HPDE6-E6E7 (cell line): ENCODE measurements around the gene BANF1.

ENCODE experiments used
- DNase-seq: peaks from one replicate; pipeline ENCODE4 v3.0.0; 2011; ENCODE audit warnings: missing footprints; ENCODE audit errors: extremely low spot score

The BANF1 gene

DNA sequence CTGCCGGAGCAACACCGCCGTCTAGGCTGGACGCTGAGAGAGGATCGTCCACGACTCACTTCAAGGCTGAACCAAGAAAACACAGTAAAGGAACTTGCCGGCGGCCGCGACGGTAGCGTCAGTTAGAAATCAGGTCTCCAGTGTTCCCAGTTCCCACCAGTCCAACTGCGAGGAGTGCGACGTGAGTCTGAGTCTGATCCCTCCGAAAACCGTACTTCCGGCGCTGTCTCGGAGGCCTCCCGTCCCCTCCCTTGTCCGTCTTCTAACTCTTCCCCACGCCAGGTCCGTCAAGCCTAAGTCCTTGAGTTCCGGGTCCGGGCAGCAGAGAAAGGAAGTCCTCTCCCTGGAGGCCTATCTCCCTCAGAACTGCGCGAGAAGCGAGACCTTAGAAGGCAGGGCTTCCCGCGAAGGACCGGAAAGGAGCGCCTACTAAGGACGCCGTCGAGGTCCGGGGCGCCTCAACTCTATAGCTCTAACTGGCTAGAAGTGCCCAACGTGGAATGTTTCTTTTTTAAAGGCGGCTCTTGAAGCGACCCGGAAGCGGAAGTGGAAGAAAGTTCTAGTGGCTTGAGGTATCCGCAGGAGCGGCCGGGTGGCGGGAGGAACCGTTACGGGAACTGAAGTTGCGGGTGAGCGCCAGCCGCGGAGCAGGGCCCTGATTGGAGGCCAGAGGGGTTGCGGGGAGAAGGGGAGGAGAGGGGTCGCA, at the start of gene BANF1, which contains the start of gene EIF1AD:
Gene BANF1, plus strand, starts transcription at position 562 of the 706 bp plus-strand sequence. CDS start 748 bp downstream, outside the sequence.
Gene EIF1AD, minus strand, starts transcription at position 216 of the 706 bp plus-strand sequence. CDS start 1,768 bp downstream, outside the sequence.
- DNase-seq: peak; percentile 89

DNA sequence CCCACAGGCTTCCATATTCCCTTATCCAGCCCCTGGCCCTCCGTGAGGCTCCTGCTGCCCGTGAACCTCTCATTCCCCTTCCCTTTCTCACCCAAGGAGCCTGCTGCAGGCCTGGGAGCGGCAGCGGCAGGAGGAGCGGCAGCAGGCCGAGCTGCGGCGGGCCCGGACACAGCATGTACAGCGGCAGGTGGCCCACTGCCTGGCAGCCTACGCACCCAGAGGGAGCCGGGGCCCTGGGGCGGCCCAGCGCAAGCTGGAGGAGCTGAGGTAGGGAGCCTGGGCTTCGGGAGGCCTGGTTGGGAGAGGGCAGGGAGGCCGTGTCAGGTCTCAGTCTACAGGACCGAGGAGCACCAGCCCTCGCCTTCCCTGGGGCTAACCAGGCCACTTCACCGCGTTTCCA, 48.8 kb upstream of the BANF1 start:
- DNase-seq: no peak

- DNase-seq: no peak
Measured at GRCh38 chr11:65954771-65955170, 47.5 kb upstream of the BANF1 start.

- no peak for DNase-seq
Measured at GRCh38 chr11:65958291-65958690, 44.0 kb upstream of the BANF1 start.

DNA sequence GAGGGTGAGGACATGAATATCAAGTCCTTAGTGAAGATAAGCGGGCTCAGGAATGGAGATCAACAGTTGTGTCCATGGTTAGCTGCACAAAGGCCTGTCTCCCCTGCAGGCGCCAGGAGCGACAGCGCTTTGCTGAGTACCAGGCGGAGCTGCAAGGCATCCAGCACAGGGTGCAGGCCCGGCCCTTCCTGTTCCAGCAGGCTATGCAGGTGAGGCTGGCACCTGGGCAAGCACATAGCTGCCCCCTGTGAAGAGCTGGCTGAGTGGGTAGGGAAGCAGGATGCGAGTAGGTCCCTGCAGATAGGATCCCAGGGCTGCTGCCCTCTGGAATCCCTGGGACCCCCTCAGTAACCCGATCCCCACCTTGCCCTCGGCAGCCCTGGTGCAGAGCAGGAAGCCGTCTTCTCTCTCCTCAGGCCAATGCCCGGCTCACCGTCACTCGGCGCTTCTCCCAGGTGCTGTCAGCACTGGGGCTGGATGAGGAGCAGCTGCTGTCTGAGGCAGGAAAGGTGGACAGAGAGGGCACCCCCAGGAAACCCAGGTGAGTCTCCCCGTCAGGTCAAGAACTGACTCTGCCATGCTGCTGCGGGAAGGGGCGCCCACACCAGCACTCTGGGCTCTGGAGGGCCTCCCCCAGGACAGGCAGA, 43.4 kb upstream of the BANF1 start:
- no peak for DNase-seq

GRCh38 chr11:65960824-65961266, 41.5 kb upstream of the BANF1 start:
- no peak for DNase-seq

DNA sequence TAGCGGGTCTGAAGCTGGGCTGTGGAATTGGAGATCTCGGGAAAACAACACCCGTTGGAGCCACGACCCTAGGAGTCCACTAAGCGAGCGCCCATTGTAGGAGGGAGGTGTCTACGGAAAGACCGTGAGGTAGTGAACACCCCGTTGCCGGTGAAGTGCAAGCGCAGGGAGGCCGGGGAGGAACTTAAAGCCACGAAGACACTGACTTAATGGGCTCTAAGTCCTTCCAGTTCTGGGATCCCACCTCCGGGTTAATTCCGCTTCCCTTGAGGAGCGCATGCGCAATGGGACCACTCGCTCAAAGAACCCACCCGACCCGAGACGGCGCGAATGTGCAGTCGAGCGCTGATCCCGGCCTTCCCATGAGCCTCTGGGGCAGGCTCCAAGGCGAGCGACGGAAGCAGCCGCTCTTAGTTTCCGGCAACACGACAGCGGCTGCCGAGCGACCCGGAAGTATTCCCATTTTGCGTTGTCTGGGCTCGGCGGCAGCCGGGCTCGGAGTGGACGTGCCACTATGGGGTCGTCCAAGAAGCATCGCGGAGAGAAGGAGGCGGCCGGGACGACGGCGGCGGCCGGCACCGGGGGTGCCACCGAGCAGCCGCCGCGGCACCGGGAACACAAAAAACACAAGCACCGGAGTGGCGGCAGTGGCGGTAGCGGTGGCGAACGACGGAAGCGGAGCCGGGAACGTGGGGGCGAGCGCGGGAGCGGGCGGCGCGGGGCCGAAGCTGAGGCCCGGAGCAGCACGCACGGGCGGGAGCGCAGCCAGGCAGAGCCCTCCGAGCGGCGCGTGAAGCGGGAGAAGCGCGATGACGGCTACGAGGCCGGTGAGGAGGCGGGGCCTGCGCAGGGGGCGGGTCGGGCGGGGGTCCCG, 40.8 kb upstream of the BANF1 start, which contains the start of gene SART1:
Gene SART1, plus strand, starts transcription at position 468 of the 874 bp plus-strand sequence. Its CDS starts 47 bp downstream, at position 515.
- DNase-seq: peak; percentile 99

DNA sequence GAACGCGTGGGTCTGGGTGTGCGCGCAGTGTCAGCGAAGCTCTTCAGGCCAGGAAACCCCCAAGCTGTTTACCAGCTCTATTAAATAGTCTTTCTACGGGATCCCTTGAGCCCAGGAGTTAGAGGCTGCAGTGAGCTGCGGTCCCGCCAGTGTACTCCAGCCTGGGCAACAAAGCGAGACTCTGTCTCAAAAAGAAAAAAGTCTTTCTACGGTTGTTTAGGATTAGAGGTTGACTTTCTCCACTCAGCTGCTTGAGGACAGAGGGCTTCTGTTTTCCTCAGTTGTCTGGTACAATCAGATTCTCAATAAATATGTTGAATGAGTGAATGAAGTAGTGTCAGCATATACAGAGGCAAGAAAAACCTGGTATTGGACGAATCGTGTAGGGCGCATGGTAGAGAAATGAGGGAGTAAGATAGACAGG, 40.1 kb upstream of the BANF1 start:
- no peak for DNase-seq

DNA sequence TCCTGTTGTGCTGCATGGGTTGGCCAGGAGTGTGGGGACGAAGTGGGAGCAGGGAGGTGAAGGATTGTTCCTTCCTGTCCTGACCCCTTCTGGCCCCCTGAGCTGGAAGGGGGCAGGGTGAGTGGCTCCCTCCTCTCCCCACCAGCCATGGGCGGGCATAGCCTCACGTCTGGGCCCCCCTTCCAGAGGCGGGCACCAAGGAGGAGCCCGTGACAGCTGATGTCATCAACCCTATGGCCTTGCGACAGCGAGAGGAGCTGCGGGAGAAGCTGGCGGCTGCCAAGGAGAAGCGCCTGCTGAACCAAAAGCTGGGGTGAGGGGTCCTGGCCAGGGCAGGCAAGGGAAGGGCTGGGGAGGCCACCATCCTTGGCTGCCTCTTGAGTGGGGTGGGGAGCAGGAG, 37.4 kb upstream of the BANF1 start:
- DNase-seq: no peak

- DNase-seq: no peak
Measured at GRCh38 chr11:65965986-65966762, 36.1 kb upstream of the BANF1 start.

- DNase-seq: no peak
Measured at GRCh38 chr11:65967329-65967934, 34.9 kb upstream of the BANF1 start.

DNA sequence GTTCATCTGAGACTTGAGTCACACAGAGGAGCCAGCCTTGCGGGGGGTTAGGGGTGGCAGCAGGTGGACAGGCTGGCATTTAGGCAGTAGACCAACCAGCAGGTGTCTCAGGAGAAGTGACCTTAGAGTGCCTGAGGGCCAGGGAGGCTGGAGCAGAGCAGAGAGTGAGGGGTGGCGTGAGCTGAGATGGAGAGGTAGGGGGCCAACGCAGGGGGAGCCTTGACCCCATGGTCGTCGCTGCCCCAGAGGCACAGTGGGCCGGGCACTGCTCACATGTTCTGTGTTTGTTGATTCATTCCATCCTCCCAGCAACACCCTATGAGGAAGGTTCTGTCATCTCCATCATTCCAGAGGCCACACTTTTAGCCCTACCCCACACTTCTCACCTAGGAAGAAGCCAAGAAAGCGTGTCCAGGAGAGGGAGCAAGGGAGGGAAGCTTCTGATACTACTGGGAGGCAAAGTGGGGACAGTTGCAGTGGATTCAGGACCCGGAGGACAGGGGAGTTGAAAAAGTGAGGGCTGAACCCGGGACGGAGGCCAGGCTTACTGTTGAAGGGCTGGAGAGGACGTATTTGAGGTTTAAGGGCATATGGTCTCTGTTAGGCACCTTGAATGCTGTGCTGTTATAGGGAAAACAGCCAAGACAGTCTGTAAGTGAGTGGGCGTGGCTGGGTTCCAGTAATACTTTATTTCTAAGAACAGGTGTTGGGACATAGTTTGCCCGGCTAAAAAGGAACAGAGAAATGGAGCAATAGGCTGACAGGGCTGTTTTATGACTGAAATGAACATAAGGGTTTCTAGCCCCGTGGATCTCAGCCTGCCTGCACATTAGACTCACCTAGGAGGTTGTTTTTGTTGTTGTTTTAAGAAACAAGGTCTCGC, 33.5 kb upstream of the BANF1 start:
- DNase-seq: no peak

- no peak for DNase-seq
Measured at GRCh38 chr11:65972116-65972515, 30.2 kb upstream of the BANF1 start.

- peak; percentile 74 for DNase-seq
Measured at GRCh38 chr11:65973439-65974110, 28.7 kb upstream of the BANF1 start.

GRCh38 chr11:65975771-65976170, 26.5 kb upstream of the BANF1 start:
- no peak for DNase-seq

DNA sequence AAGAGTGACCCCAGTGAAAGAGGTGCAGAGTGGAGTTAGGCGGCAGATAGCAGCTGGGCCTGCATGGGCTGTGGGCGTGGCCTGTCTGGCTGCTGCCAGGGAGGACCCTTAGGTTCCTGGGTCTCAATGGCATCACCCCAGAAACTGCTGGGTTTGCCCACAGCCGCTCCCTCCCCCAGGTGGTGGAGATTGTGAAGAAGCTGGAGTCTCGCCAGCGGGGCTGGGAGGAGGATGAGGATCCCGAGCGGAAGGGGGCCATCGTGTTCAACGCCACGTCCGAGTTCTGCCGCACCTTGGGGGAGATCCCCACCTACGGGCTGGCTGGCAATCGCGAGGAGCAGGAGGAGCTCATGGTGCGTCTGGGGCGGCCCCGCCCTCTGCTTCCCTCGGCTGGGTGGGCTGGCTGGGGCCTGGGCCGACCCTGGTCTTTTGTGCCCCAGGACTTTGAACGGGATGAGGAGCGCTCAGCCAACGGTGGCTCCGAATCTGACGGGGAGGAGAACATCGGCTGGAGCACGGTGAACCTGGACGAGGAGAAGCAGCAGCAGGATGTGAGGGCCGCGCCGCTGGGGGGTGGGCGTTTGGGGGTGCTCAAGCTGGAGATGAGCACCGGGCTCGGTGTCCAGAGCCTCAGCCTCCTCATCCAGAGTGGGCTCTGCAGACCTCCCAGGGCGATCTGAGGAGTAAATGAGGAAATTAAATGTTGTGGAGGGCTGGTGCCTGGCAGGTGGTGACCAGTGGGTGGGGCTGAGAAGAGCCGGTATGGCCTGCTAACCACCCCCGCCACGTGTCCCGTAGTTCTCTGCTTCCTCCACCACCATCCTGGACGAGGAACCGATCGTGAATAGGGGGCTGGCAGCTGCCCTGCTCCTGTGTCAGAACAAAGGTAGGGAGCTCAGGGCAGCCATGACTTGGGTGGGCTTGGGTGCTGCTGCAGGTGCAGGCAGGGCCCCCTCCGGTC, 25.8 kb upstream of the BANF1 start:
- no peak for DNase-seq

GRCh38 chr11:65977621-65978390, 24.5 kb upstream of the BANF1 start:
- DNase-seq: no peak
